IMR-90 (cell line): ENCODE measurements around the gene TNS1. TPM values are rescaled to one million over a fixed set of nuclear protein-coding genes. Genes with fewer than 3 reads are reported as not detected.
A peak's percentile ranks its signal among the peaks of the same experiment; 100 is the strongest.

Source experiments
- ATAC-seq: fragments of 200-7000 bp; cut with Tn5 transposase; 2 replicates; pipeline ENCODE4 v1.9.1; 2020; ENCODE audit warnings: low read depth, mild to moderate bottlenecking, moderate library complexity
- BruUV-seq: library from RNA; stranded (reverse); fragments of 400-500 nt; replicated peaks from 2 replicates; lab custom pipeline; 2021; lab: Mats Ljungman, UMichigan
- CTCF ChIA-PET: fragments of 300-600 bp; formaldehyde crosslinking; extraction: SDS; loops from one replicate; lab custom pipeline; 2021; ENCODE audit warnings: antibody characterized with exemption; lab: Yijun Ruan, JAX
- POLR2A ChIA-PET: fragments of 300-600 bp; sonication (Branson Sonifier 250); formaldehyde crosslinking; loops from one replicate; lab custom pipeline; 2022; ENCODE audit warnings: antibody characterized with exemption; ENCODE audit not compliant: unreplicated experiment; lab: Charles Lee
- DNase-seq: peaks from one replicate; pipeline ENCODE4 v3.0.0; 2013
- H2AFZ ChIP-seq: replicated peaks from 2 replicates; pipeline ENCODE3; 2013; ENCODE audit warnings: low read length, mild to moderate bottlenecking; ENCODE audit not compliant: poor library complexity
- H2AK5ac ChIP-seq: 2 replicates; pipeline ENCODE4 v1.6.1; 2013; ENCODE audit warnings: low read depth, low read length, inconsistent platforms
- H2AK9ac ChIP-seq: replicated peaks from 2 replicates; pipeline ENCODE3; 2013; ENCODE audit warnings: mild to moderate bottlenecking, low read depth, low read length, moderate library complexity; ENCODE audit not compliant: poor library complexity
- H2BK120ac ChIP-seq: 2 replicates; pipeline ENCODE4 v1.6.1; 2013; ENCODE audit warnings: low read depth, low read length, inconsistent platforms
- H2BK15ac ChIP-seq: 3 replicates; pipeline ENCODE4 v1.6.1; 2013; ENCODE audit warnings: low read depth, low read length, inconsistent platforms
- H2BK20ac ChIP-seq: 2 replicates; pipeline ENCODE4 v1.6.1; 2013; ENCODE audit warnings: low read depth, mild to moderate bottlenecking, inconsistent platforms, low read length, moderate library complexity
- H2BK5ac ChIP-seq: 2 replicates; pipeline ENCODE4 v1.6.1; 2013; ENCODE audit warnings: mild to moderate bottlenecking, low read depth, low read length, inconsistent platforms; ENCODE audit not compliant: poor library complexity, severe bottlenecking
- H3K14ac ChIP-seq: replicated peaks from 2 replicates; pipeline ENCODE4 v1.6.1; 2013; ENCODE audit warnings: low read depth, low read length, inconsistent platforms
- H3K18ac ChIP-seq: 2 replicates; pipeline ENCODE4 v1.6.1; 2013; ENCODE audit warnings: low read depth, low read length, control low read depth
- H3K23ac ChIP-seq: 2 replicates; pipeline ENCODE4 v1.6.1; 2013; ENCODE audit warnings: low read depth, low read length, inconsistent platforms
- H3K27ac ChIP-seq: 2 replicates; pipeline ENCODE4 v1.5.1; 2013; ENCODE audit warnings: mild to moderate bottlenecking, control low read depth, low read length; ENCODE audit not compliant: insufficient read depth
- H3K27me3 ChIP-seq: 2 replicates; pipeline ENCODE4 v1.6.1; 2013; ENCODE audit warnings: low read length; ENCODE audit not compliant: control insufficient read depth, insufficient read depth
- H3K36me3 ChIP-seq: 2 replicates; pipeline ENCODE4 v1.6.1; 2013; ENCODE audit warnings: low read length, mixed read lengths; ENCODE audit not compliant: control insufficient read depth, insufficient read depth
- H3K4ac ChIP-seq: 2 replicates; pipeline ENCODE4 v1.6.1; 2013; ENCODE audit warnings: low read depth, low read length, inconsistent platforms
- H3K4me1 ChIP-seq: 2 replicates; pipeline ENCODE4 v1.6.1; 2013; ENCODE audit warnings: low read length, mixed read lengths; ENCODE audit not compliant: control insufficient read depth, insufficient read depth
- H3K4me2 ChIP-seq: 2 replicates; pipeline ENCODE4 v1.6.1; 2013; ENCODE audit warnings: low read depth, mild to moderate bottlenecking, control low read depth, low read length, moderate library complexity
- H3K4me3 ChIP-seq: 2 replicates; pipeline ENCODE4 v1.5.1; 2013; ENCODE audit warnings: low read depth, mild to moderate bottlenecking, control low read depth, low read length, moderate library complexity; ENCODE audit not compliant: insufficient read depth
- H3K56ac ChIP-seq: 2 replicates; pipeline ENCODE4 v1.6.1; 2013; ENCODE audit warnings: low read length, inconsistent platforms; ENCODE audit not compliant: insufficient read depth; ENCODE audit errors: extremely low read depth
- H3K79me1 ChIP-seq, 2 experiments: 2 replicates each; pipeline ENCODE4 v1.6.1; 2013; ENCODE audit warnings: low read length in 2 of 2, inconsistent platforms in 1 of 2, low read depth in 1 of 2
- H3K9ac ChIP-seq: 2 replicates; pipeline ENCODE4 v1.6.1; 2013; ENCODE audit warnings: low read depth, low read length, control low read depth
- H3K9me1 ChIP-seq: 2 replicates; pipeline ENCODE4 v1.6.1; 2013; ENCODE audit warnings: low read length, inconsistent platforms; ENCODE audit not compliant: insufficient read depth
- H3K9me3 ChIP-seq: 2 replicates; pipeline ENCODE4 v1.6.1; 2013; ENCODE audit warnings: low read length; ENCODE audit not compliant: control insufficient read depth, insufficient read depth
- H4K20me1 ChIP-seq: 2 replicates; pipeline ENCODE4 v1.6.1; 2013; ENCODE audit warnings: low read length, inconsistent platforms; ENCODE audit not compliant: insufficient read depth
- H4K5ac ChIP-seq: 2 replicates; pipeline ENCODE4 v1.6.1; 2013; ENCODE audit warnings: mild to moderate bottlenecking, low read depth, low read length, control low read depth
- H4K8ac ChIP-seq, 2 experiments: 2 replicates each; pipeline ENCODE4 v1.6.1; 2013; ENCODE audit warnings: low read depth in 2 of 2, low read length in 2 of 2, control low read depth in 1 of 2, inconsistent platforms in 1 of 2
- H4K91ac ChIP-seq: 2 replicates; pipeline ENCODE4 v1.6.1; 2013; ENCODE audit warnings: low read depth, low read length, inconsistent platforms; ENCODE audit not compliant: insufficient read depth
- CHD1 ChIP-seq: IDR thresholded peaks from 2 replicates; pipeline ENCODE4 v1.6.1; 2012; ENCODE audit warnings: low read depth, low read length, improper control_type of control experiment
- MAFK ChIP-seq: IDR thresholded peaks from 2 replicates; pipeline ENCODE4 v1.6.1; 2012; ENCODE audit warnings: low read depth, low read length, improper control_type of control experiment
- RAD21 ChIP-seq: IDR thresholded peaks from 2 replicates; pipeline ENCODE4 v1.6.1; 2012; ENCODE audit warnings: low read length, improper control_type of control experiment
- RFX5 ChIP-seq: IDR thresholded peaks from 2 replicates; pipeline ENCODE4 v1.8.0; 2012; ENCODE audit warnings: low read depth, mild to moderate bottlenecking, low read length, moderate library complexity
- SMC3 ChIP-seq: fragments of 150-350 bp; IDR thresholded peaks from 2 replicates; pipeline ENCODE4 v1.6.1; 2016; ENCODE audit warnings: low read depth, mild to moderate bottlenecking, antibody characterized with exemption, low read length, moderate library complexity
- WGBS, 2 experiments: methylation state at CpG; one replicate each; pipeline versions ENCODE4 v1.1.5 to v1.1.7; 2013; ENCODE audit warnings: missing lambda C conversion rate in 2 of 2; ENCODE audit not compliant: insufficient read length in 1 of 2; ENCODE audit errors: extremely low coverage in 2 of 2; 5-methylcytosine and 5-hydroxymethylcytosine counted together
- dilution Hi-C: fragments of 300-500 bp; cut with HindIII; formaldehyde crosslinking; loops from one replicate; pipeline ENCODE4 v1.14.3; 2018; ENCODE audit warnings: low sequenced_read_pairs; ENCODE audit not compliant: unreplicated experiment
- in situ Hi-C: fragments of 300-500 bp; cut with MboI; formaldehyde crosslinking; loops from 3 replicates; pipeline ENCODE4 v1.14.3; 2019; ENCODE audit warnings: low sequenced_read_pairs, inconsistent platforms, mixed read lengths
- intact Hi-C: fragments of 100-400 bp; cut with micrococcal nuclease; formaldehyde crosslinking; loops from 2 replicates; pipeline ENCODE4 v1.10.0; 2022
- polyA plus RNA-seq, 3 experiments: library from polyadenylated mRNA; depleted of rRNA; stranded (reverse); fragments of >200 nt; gene quantifications; 2 replicates each; pipeline ENCODE4 v1.2.3, GENCODE V29; 2012; ENCODE audit warnings: low replicate concordance in 1 of 3
- total RNA-seq: library from RNA; depleted of rRNA; stranded (reverse); fragments of >200 nt; gene quantifications from 2 replicates; pipeline ENCODE4 v1.2.3, GENCODE V29; 2012
- TF ChIP-seq, protein P1 (sequence below): fragments of 150-350 bp; IDR thresholded peaks from 2 replicates; pipeline ENCODE4 v1.6.1; 2016; ENCODE audit warnings: low read depth, mild to moderate bottlenecking, low read length, moderate library complexity, borderline replicate concordance

TNS1 gene
- total and polyA plus RNA-seq, 2 of the 4 experiments (the other 2 are of a cell fraction), result 41.1 to 45.2 TPM

DNA sequence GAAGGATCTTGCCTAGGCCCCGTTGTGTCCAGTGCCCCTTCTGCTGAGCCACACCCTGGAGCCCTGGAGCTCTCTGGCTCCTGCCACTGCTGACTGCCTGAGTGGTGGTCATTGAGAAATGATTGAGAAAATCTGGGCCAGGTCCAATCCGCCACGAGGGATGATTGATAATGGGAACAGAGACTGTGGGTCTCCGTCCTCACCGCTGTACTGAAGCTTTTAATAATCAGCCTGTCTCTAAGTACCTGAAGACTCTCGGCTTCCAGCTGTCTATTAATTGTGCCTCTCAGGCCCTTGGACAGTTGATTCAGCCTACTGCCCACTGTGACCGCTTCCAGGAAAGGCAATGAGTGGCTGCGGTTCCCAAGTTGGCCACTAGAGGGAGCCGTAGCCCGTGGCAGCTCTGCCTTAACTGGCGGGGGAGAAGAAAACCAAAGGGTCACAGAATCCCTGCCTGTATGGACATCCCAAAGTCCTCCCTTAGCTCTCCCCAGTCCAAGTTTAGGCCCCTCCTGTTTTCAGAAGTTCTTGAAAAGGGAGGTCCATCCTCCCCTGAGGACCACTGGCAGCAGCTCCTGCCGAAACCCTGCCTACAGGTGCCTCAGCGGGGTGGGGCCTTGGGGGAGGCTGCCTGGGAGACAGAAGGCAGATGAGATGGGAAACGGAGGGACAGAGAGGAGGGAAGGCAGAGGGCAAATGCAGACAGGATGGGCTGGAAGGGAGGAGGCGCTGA, 213.6 kb downstream of the TNS1 start (continued):
- TF ChIP-seq RAD21 (peak; percentile 93), CHD1 (no peak)

DNA sequence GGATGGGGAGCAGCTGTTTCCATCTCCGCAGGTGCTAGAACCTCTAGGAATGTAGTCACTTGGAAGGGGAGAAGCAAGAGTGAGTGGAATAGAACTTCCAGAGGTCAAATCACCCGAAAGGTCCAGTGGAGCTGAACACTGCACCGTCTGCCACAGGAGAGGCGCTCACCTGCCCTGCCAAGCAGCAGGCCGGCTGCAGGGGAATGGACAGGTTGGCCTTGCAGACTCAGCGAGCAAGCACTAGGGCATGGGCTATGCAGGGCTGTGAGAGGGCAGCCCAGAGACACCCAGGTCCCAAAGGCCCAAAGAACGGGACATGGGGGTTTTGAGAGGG, 214.2 kb downstream of the TNS1 start:
- TF ChIP-seq, protein P1, sequence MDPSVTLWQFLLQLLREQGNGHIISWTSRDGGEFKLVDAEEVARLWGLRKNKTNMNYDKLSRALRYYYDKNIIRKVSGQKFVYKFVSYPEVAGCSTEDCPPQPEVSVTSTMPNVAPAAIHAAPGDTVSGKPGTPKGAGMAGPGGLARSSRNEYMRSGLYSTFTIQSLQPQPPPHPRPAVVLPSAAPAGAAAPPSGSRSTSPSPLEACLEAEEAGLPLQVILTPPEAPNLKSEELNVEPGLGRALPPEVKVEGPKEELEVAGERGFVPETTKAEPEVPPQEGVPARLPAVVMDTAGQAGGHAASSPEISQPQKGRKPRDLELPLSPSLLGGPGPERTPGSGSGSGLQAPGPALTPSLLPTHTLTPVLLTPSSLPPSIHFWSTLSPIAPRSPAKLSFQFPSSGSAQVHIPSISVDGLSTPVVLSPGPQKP, result no peak
- TF ChIP-seq MAFK (no peak), SMC3 (no peak), RFX5 (no peak)
- Histone ChIP-seq H3K36me3 (no peaks in the 10 kb centered on the region), H2BK15ac (no peak overlapping the region), H3K9me3 (no peaks in the 10 kb centered on the region), H2BK20ac (no peak overlapping the region), H3K18ac (no peak overlapping the region), H3K56ac (no peak overlapping the region), H3K4ac (no peak overlapping the region), H3K27me3 (no peaks in the 10 kb centered on the region), H3K9me1 (no peaks in the 10 kb centered on the region; the same call in 1 of the 2 replicates), H3K27ac (no peak overlapping the region), H3K9ac (no peak overlapping the region), H3K4me1 (peaks cover 9% of the 10 kb centered on the region), H4K8ac (no peak overlapping the region), H4K20me1 (peaks cover 4% of the 10 kb centered on the region; the same call in 1 of the 2 replicates), H2BK120ac (no peak overlapping the region), H4K91ac (no peak overlapping the region), H3K4me2 (no peak overlapping the region), H3K14ac (no peak overlapping the region), H2AK9ac (no peak overlapping the region), H3K23ac (no peak overlapping the region), H2BK5ac (no peak overlapping the region), H4K5ac (no peak overlapping the region), H3K79me1 (no peaks in the 10 kb centered on the region), H3K4me3 (no peak overlapping the region), H2AK5ac (no peak overlapping the region), H2AFZ (no peak overlapping the region)
- in situ Hi-C loops (loop anchor here (5.0 kb wide), 1 partner anchor 279 kb away; the partner anchor contains the start of gene RUFY4), dilution Hi-C loops (no loop called here), intact Hi-C loops (loop anchor here (1.0 to 5.0 kb wide), 5 partner anchors 79 to 280 kb away; no protein-coding TSS in a partner anchor)
- 100% methylated on average over 1 of the region's 7 CpGs; no CpG with 5 or more reads in 1 of the 2 experiments for WGBS, 2 experiments
- BruUV-seq, result no TSS peak
- no peak for DNase-seq
- ChIA-PET POLR2A (no interaction called here), CTCF (interaction anchor here (0.7 to 1.3 kb wide), 5 partner anchors 9 to 253 kb away, joined by 3 to 10 read pairs (median 6); no protein-coding TSS in a partner anchor)
- no peak for ATAC-seq
